Inflammatory macrophage (primary cell): ENCODE results near the gene GALK2.

Experiments used
- DNase-seq, 2 donors: peaks; one replicate each; pipeline ENCODE4 v3.0.0-alpha.2; 2020 to 2022
- total RNA-seq, 18 experiments: gene quantifications; one replicate each; lab custom pipeline; 2026; ENCODE audit warnings: mixed read lengths in 6 of 18, inconsistent platforms in 2 of 18; lab: John Stamatoyannopoulos, UW

Gene GALK2
- total RNA-seq, result 10.2 to 41.5 (median 31.9) reads per million in 18 experiments

DNA sequence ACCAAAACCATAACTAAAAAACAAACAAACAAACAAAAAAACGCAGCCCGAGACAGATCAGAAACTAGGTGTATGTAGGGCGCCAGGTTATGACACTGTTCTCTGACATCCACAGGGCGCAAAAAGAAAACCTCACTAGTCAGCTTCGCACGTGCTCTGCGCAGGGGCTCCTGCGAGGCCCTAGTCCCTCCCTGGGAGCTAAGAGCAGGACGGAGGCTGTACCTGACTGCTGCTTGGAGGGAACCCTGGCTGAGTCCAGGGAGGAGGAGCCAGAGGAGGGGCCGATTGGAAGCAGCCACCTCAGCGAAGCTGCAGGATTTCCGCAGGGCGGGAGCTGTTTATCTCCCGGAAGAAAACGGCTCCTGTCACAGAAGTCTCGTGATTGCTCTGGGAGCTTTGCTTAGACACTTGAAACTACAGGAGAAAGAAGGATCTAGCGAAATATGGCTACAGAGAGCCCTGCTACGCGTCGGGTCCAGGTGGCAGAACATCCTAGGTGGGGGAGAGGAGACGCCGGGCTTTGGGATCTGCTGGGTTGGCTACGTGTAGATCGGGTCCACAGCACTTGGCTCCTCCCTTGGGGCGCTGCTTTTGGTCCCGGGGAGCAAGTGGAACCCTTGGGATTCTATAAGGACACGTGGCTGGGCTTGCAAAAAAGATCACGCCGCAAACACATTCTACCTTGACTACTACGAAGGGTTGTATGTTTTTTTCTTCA, at the start of gene GALK2:
GALK2 (plus strand) TSS at position 368 of the 718 bp plus-strand sequence; CDS start at position 444, 76 bp downstream.
- DNase-seq, result peak; percentile 84 to 89

DNA sequence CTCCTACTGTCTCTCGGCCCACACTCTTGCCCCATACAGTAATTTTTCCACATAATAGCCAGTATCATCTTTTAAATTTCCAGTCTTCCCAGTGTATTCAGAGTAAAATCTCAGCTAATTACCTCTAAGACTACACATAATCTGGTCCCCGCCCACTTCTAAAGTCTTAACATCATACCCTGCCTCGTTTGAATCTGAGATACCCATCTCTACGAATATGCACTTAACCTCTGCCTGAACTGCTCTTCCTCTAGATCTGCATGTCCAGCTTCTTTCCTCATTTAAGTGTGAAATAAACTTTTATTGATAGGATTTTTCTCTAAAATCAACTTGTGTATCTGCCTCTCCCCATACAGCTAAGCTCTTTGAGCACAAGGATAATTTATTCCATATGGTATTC, 49.2 kb upstream of the GALK2 start:
- DNase-seq, result no peak

GRCh38 chr15:49121901-49122300, 48.1 kb upstream of the GALK2 start:
- no peak for DNase-seq

GRCh38 chr15:49122541-49123062, 47.4 kb upstream of the GALK2 start:
- no peak for DNase-seq

DNA sequence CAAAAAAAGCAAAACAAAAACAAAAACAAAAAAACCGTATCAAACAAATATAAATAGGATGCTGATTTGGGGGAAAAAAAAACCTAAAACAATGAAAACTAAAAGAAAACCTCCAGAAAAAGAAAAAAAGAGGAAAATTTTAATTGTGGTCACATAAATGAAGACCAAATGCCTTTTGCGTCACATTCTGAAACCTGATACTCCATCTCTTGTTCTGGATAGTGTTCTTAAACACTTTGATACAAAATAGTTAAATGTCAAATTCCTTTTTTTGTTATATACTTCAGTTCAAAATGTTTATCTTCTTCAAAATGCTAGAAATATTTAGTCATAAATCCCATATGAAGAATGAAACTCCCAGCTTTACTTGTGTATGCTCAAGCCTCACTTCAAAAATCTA, 45.7 kb upstream of the GALK2 start:
- DNase-seq, result no peak

GRCh38 chr15:49131403-49131802, 38.6 kb upstream of the GALK2 start:
- no peak for DNase-seq

GRCh38 chr15:49134683-49135341, 35.2 kb upstream of the GALK2 start:
- no peak for DNase-seq

- DNase-seq, result no peak
Observed at GRCh38 chr15:49135342-49135857, 34.6 kb upstream of the GALK2 start.

GRCh38 chr15:49135911-49136310, 34.1 kb upstream of the GALK2 start:
- DNase-seq, result no peak

DNA sequence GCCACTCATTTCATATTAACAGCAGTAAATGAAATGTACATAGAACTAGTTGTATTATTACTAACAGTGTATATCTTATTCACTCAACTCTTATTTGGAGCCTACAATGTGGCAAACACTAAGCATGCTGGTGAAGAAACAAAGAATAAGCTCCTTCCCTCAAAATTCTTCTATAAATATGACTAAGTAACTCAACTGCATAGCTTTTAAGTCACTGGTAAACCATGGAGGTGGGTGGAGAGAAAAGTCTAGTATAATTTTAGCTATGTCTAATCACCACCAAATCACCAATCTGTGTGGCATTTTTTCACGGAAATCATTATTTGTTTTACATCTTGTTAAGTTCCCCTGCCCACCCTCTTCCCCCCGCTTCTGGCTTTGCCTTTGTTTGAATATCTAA, 32.2 kb upstream of the GALK2 start:
- no peak for DNase-seq

GRCh38 chr15:49145651-49146609, 24.1 kb upstream of the GALK2 start:
- DNase-seq, result peak; percentile 50 to 59

GRCh38 chr15:49148298-49148697, 21.7 kb upstream of the GALK2 start:
- no peak for DNase-seq

DNA sequence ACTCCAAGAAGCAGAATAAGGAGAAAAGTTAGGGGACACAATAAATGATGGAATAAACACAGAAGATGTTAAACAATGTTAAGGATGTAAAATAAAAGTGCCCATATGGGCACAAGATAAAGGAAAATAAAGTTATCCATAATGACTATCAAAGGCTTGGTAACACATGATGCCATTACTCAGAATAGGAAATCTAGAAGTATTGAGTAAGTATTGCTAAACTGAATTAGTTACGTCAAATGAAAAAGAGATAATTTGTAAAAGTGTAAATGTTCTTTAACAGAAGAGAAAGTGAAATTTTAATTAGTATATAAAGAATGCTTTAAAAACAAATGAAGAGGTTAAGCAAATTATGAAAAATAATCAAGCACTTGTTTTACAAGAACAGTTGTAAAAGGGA, 21.3 kb upstream of the GALK2 start:
- peak in 1 of 2 donors; percentile 63 for DNase-seq

GRCh38 chr15:49151831-49152230, 18.2 kb upstream of the GALK2 start:
- DNase-seq, result no peak

DNA sequence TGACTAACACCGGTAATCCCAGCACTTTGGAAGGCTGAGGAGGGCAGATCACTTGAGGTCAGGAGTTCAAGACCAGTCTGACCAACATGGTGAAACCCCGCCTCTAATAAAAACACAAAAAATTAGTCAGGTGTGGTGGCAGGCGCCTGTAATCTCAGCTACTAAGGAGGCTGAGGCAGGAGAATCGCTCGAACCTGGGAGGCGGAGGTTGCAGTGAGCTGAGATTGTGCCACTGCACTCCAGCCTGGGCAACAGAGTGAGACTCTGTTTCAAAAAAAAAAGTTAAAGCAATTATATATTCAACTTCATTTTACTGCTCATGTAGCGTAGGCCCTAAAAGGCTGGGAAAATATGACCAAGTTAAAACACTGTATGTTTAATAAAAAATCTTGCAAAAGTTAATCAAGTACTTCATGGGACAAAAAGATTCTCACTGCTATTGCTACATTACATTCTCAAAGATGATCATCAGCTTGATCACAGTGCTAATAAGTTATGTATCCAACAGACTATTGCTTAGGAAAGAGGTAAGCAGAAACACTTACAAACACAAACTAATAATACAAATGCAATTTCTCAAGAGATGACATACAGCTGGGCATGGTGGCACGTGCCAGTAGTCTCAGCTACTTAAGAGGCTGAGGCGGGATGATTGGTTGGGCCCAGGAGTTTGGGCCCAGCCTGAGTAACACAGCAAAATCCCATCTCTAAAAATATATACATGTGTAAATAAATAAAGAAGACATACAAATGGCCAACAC, 17.3 kb upstream of the GALK2 start:
- DNase-seq, result no peak

DNA sequence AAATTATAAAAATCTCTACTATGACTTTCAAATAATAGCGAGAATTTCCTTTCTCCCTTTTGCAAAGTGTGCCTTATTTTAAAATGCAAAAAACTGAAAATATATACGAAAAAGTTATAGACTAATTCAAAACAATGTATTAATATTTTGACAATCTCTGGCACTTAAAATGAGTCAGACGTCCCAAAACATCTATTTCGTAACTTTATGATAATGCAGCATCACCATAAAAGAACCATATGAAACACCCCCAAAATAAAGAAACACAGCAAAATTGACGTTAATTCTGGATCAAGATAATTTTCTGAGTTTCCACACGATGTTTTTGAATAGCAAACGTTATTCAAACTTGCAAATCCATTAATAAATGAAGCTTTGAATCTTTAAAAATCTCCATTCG, 15.7 kb upstream of the GALK2 start:
- no peak for DNase-seq

DNA sequence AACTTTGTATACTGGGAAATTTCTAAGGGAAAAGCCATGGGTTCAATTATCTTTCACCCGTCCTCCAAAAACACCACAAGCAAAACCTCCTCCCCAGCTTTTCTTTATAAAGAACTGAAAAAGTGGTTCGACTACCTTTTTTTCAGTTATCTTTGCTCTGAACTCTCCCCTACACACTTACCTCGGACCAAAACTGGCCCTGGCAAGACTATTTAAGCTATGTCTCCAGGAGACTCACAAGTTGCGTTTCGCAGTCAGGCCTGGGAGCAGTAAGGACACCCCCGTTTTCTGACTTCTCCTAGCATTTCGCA, 15.3 kb upstream of the GALK2 start:
- DNase-seq, result peak in 1 of 2 donors; percentile 42

GRCh38 chr15:49155110-49155833, 14.8 kb upstream of the GALK2 start, which contains the start of gene COPS2:
COPS2 (minus strand) TSS chr15:49155599; CDS start chr15:49155578, 21 bp downstream.
- DNase-seq, result peak; percentile 98 to 100

- DNase-seq, result no peak
Observed at GRCh38 chr15:49155834-49156627, 14.0 kb upstream of the GALK2 start.

DNA sequence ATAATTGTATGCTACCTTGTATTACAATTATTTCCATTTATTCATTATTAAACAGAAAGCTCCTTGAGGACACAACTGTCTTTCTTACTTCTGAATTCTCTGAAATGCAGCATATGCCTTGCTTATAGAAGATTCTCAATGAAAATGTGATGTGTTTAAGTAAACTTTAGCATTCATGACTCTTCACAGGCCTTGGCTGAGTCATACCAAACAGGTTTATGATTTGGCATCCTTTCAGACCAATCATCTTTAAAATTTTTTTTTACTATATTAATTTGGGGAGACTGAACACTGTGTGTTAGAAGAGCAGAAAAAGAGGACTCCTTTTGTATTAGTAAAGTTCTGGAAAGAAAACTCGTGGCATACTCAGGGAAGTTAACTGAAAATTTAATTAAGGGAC, 6.4 kb upstream of the GALK2 start:
- no peak for DNase-seq
